Measurements from ENCODE around the gene MAP3K1.

The MAP3K1 gene

GRCh38 chr5:56853698-56854097 lies 38.3 kb downstream of the MAP3K1 start:
- no peak for DNase-seq (ENCODE audit: low read depth, low spot score)
- ChIA-PET CTCF (interaction anchor here (1.3 to 1.5 kb wide), 2 partner anchors 16 to 21 kb away, joined by 4 read pairs; no protein-coding TSS in a partner anchor), POLR2A (no interaction called here)
- no peak overlapping the region for H3K4me3 ChIP-seq (ENCODE audit: low read depth, low read length)
- no peak for TF ChIP-seq CTCF (IDR thresholded peaks at IDR 0.05; ENCODE audit: insufficient read depth, low read length, missing control alignments)

GRCh38 chr5:56854920-56855319 lies 39.6 kb downstream of the MAP3K1 start:
- no peak for DNase-seq (ENCODE audit: low read depth, low spot score)
- POLR2A ChIA-PET: no interaction called here
- no peak overlapping the region for H3K4me3 ChIP-seq (ENCODE audit: low read depth, low read length)
- no peak for TF ChIP-seq CTCF (IDR thresholded peaks at IDR 0.05; ENCODE audit: insufficient read depth, low read length, missing control alignments)
- CTCF ChIA-PET: interaction anchor here (0.9 to 1.3 kb wide), 3 partner anchors 20 to 590 kb away, joined by 4 read pairs; no protein-coding TSS in a partner anchor

GRCh38 chr5:56856541-56857178 lies 41.3 kb downstream of the MAP3K1 start:
- no peak overlapping the region for H3K4me3 ChIP-seq (ENCODE audit: low read depth, low read length)
- ChIA-PET CTCF (interaction anchor here (1.1 to 2.3 kb wide), 3 partner anchors 18 to 592 kb away, joined by 4 to 11 read pairs (median 6); no protein-coding TSS in a partner anchor), POLR2A (no interaction called here)
- no peak for TF ChIP-seq CTCF (IDR thresholded peaks at IDR 0.05; ENCODE audit: insufficient read depth, low read length, missing control alignments)
- DNase-seq (ENCODE audit: low read depth, low spot score): no peak

GRCh38 chr5:56858777-56859442 lies 43.6 kb downstream of the MAP3K1 start:
- no peak for TF ChIP-seq CTCF (IDR thresholded peaks at IDR 0.05; ENCODE audit: insufficient read depth, low read length, missing control alignments)
- POLR2A ChIA-PET: no interaction called here
- no peak for DNase-seq (ENCODE audit: low read depth, low spot score)
- no peak overlapping the region for H3K4me3 ChIP-seq (ENCODE audit: low read depth, low read length)
- CTCF ChIA-PET: interaction anchor here (0.9 to 2.3 kb wide), 2 partner anchors 20 to 21 kb away, joined by 3 to 11 read pairs; no protein-coding TSS in a partner anchor

- CTCF ChIA-PET: interaction anchor here (1.0 kb wide), 1 partner anchor 12 kb away, joined by 4 read pairs; no protein-coding TSS in a partner anchor
- DNase-seq (ENCODE audit: low read depth, low spot score): no peak
- POLR2A ChIA-PET: no interaction called here
- TF ChIP-seq CTCF (IDR thresholded peaks at IDR 0.05; ENCODE audit: insufficient read depth, low read length, missing control alignments): no peak
- H3K4me3 ChIP-seq (ENCODE audit: low read depth, low read length): no peak overlapping the region
These were observed 46.6 kb downstream of the MAP3K1 start for GRCh38 chr5:56861893-56862485.

- CTCF ChIA-PET: no interaction called here
- no peak for TF ChIP-seq CTCF (IDR thresholded peaks at IDR 0.05; ENCODE audit: insufficient read depth, low read length, missing control alignments)
- no peak overlapping the region for H3K4me3 ChIP-seq (ENCODE audit: low read depth, low read length)
- no peak for DNase-seq (ENCODE audit: low read depth, low spot score)
- POLR2A ChIA-PET: no interaction called here
These were observed 47.6 kb downstream of the MAP3K1 start for GRCh38 chr5:56862909-56863308.

Measured in AG04449 (cell line).